ENCODE data around the gene GPC4. TPM values are rescaled to one million over a fixed set of nuclear protein-coding genes. Genes with fewer than 3 reads are reported as not detected.

Gene GPC4
- total and polyA plus RNA-seq, 9 of the 15 experiments (the other 6 are each of a cell fraction or from before 2014, with no cell fraction given): 0.11 TPM; not detected in 8

DNA sequence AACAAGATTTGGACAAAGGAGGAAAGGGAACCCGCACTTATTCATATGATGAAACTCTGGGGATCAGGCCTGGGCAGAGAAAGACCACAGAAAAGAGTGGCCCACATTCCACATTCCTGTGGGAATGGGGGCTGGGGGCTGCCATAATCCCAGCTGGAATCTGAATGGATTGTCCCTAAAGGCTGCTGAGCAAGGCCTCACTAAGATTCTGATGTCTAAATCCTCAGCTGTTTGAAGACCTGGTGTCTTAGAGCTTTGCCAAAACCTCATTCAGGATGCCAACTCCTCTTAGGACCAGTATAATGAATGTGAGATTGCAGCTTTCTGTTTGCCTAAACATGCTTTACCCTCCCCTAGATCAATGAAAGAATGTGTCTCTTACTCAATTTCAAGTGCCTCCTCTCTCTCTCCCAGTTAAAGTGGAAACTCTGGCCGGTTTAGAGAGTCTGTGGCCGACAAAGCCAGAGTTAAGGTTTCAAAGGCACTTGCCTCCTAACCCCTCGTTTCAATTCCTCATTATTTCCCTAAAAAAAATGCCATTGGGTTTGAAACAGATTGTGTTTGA, 33.3 kb upstream of the GPC4 start:
- Histone ChIP-seq H3K27me3 (ENCODE audit: control insufficient read depth in 2 of 2, insufficient read depth in 2 of 2, low read length in 2 of 2) (no peaks in the 10 kb centered on the region), H3K27ac (ENCODE audit: extremely low read depth, low read depth, low read length) (no peak overlapping the region), H3K4me3 (no peak overlapping the region), H3K4me2 (ENCODE audit: insufficient read depth, low read length) (no peak overlapping the region), H3K36me3 (ENCODE audit: control insufficient read depth, insufficient read depth, low read length) (no peaks in the 10 kb centered on the region), H3K9me3 (replicated peaks; ENCODE audit: control insufficient read depth, insufficient read depth, low read depth, low read length) (no peaks in the 10 kb centered on the region), H3K9me1 (ENCODE audit: control insufficient read depth, insufficient read depth, low read length) (no peaks in the 10 kb centered on the region), H3K79me2 (ENCODE audit: control insufficient read depth, insufficient read depth, low read length) (no peaks in the 10 kb centered on the region), H2AFZ (ENCODE audit: low read depth, low read length) (no peak overlapping the region), H3K9ac (ENCODE audit: insufficient read depth in 1 of 2, low read depth in 2 of 2, low read length in 2 of 2) (no peak overlapping the region), H3K4me1 (replicated peaks in 1 of 2; ENCODE audit: control insufficient read depth in 2 of 2, insufficient read depth in 2 of 2, low read length in 2 of 2) (no peaks in the 10 kb centered on the region), H4K20me1 (replicated peaks; ENCODE audit: control insufficient read depth, insufficient read depth, low read length) (no peaks in the 10 kb centered on the region)
- in situ Hi-C loops (cut with MboI) (no loop called here), intact Hi-C loops (cut with micrococcal nuclease) (no loop called here)
- 0% methylated on average over 4 of the region's 4 CpGs for WGBS (ENCODE audit: insufficient coverage, low coverage, missing lambda C conversion rate)
- DNase-seq (ENCODE audit: extremely low read depth in 1 of 4, low spot score in 3 of 4): no peak
- ChIA-PET CTCF (ENCODE audit: low intra/inter-chr PET ratio) (no interaction called here), POLR2A (no interaction called here)
- BruUV-seq (replicated peaks): no TSS peak
- TF ChIP-seq RBM14 (IDR thresholded peaks at IDR 0.05; ENCODE audit: borderline replicate concordance, insufficient read depth, low read depth, low read length) (no peak), SPI1 (IDR thresholded peaks at IDR 0.05; ENCODE audit: borderline replicate concordance, low read depth, low read length) (no peak), ZNF586 (CRISPR knock-in tag; conservative IDR thresholded peaks at IDR 0.05) (no peak), MEF2A (IDR thresholded peaks at IDR 0.05; ENCODE audit: control insufficient read depth, low read depth, low read length) (no peak), FOXK2 (conservative IDR thresholded peaks at IDR 0.05 in 1 of 2, IDR thresholded peaks at IDR 0.05 in 1 of 2; ENCODE audit: low read depth in 2 of 2) (no peak), PHF20 (IDR thresholded peaks at IDR 0.05; ENCODE audit: partially characterized antibody) (no peak), EHMT2 (IDR thresholded peaks at IDR 0.05) (no peak), BCL6 (CRISPR knock-in tag; IDR thresholded peaks at IDR 0.05) (no peak), ZSCAN29 (IDR thresholded peaks at IDR 0.05) (no peak), THRAP3 (IDR thresholded peaks at IDR 0.05; ENCODE audit: borderline replicate concordance) (no peak), HDGF (IDR thresholded peaks at IDR 0.05) (no peak), ZNF174 (CRISPR knock-in tag; IDR thresholded peaks at IDR 0.05) (no peak), ZNF764 (CRISPR knock-in tag; IDR thresholded peaks at IDR 0.05; ENCODE audit: low read depth) (no peak)
- TF ChIP-seq, protein P1, sequence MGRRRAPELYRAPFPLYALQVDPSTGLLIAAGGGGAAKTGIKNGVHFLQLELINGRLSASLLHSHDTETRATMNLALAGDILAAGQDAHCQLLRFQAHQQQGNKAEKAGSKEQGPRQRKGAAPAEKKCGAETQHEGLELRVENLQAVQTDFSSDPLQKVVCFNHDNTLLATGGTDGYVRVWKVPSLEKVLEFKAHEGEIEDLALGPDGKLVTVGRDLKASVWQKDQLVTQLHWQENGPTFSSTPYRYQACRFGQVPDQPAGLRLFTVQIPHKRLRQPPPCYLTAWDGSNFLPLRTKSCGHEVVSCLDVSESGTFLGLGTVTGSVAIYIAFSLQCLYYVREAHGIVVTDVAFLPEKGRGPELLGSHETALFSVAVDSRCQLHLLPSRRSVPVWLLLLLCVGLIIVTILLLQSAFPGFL (CRISPR knock-in tag; IDR thresholded peaks at IDR 0.05): no peak
- TF ChIP-seq, protein P2, sequence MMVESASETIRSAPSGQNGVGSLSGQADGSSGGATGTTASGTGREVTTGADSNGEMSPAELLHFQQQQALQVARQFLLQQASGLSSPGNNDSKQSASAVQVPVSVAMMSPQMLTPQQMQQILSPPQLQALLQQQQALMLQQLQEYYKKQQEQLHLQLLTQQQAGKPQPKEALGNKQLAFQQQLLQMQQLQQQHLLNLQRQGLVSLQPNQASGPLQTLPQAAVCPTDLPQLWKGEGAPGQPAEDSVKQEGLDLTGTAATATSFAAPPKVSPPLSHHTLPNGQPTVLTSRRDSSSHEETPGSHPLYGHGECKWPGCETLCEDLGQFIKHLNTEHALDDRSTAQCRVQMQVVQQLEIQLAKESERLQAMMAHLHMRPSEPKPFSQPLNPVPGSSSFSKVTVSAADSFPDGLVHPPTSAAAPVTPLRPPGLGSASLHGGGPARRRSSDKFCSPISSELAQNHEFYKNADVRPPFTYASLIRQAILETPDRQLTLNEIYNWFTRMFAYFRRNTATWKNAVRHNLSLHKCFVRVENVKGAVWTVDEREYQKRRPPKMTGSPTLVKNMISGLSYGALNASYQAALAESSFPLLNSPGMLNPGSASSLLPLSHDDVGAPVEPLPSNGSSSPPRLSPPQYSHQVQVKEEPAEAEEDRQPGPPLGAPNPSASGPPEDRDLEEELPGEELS (CRISPR knock-in tag; IDR thresholded peaks at IDR 0.05; ENCODE audit: borderline replicate concordance): no peak
- no peak for ATAC-seq
- FAIRE-seq: no peak

Measured in K562 (cell line).